HG02763 (cell line): Measurements from ENCODE around the gene IL18BP.
A peak's percentile ranks its signal among the peaks of the same experiment; 100 is the strongest.

Experiments
- ATAC-seq: cut with Tn5 transposase; IDR thresholded peaks from one replicate; pipeline ENCODE4 v1.9.1; 2021; ENCODE audit warnings: mild to moderate bottlenecking, moderate library complexity; ENCODE audit not compliant: unreplicated experiment

IL18BP gene

GRCh38 chr11:71998649-71999310 is at the start of gene IL18BP:
IL18BP (plus strand) TSS chr11:71998909; CDS start chr11:71999985, 1,076 bp downstream.
- ATAC-seq: no peak

- no peak for ATAC-seq
Observed at GRCh38 chr11:71949034-71949433, 49.7 kb upstream of the IL18BP start.

DNA sequence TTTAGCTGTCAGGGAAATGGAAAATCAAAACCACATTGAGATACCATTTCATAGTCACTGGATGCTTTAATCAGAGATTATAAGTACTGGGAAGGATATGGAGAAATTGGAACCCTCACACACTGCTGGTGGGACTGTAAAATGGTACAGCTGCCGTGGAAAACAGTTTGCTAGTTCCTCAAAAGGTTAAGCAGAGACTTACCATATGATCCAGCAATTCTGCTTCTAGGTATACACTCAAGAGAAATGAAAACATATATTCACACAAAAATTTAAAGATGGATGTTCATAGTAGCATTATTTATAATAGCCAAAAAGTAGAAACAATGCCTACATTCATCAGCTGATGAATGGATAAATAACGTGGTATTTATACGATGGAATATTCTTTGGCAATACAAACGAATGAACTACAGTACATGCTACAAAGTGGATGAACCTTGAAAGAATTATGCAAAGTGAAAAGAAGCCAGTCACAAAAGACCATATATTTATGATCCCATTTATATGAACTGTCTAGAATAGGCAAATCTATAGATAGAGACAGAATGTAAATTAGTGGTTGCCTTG is 46.9 kb upstream of the IL18BP start:
- no peak for ATAC-seq

GRCh38 chr11:71955898-71956456 is 42.7 kb upstream of the IL18BP start:
- ATAC-seq: no peak

- ATAC-seq: peak; percentile 60
Observed at GRCh38 chr11:71962428-71963038, 36.2 kb upstream of the IL18BP start.

GRCh38 chr11:71963468-71963867 is 35.2 kb upstream of the IL18BP start:
- ATAC-seq: no peak

- no peak for ATAC-seq
Observed at GRCh38 chr11:71964641-71965040, 34.1 kb upstream of the IL18BP start.

- ATAC-seq: no peak
Observed at GRCh38 chr11:71971680-71972079, 27.0 kb upstream of the IL18BP start.

DNA sequence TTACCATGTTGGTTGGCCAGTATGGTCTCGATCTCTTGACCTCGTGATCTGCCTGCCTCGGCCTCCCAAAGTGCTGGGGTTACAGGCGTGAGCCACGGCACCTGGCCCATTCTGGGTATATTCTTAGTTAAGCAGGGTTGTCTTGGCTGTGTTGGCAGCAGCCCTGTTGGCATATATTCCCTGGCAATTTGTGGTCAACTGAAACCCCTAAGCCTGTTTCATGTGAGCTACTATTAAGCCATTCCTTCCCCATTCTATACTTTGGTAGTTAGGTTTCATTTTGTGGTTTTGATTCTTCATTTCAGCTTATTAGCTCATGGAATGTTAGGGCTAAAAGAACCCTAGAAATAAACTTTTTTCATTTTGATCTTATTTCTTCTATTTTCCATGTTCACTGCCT is 22.2 kb upstream of the IL18BP start:
- no peak for ATAC-seq

DNA sequence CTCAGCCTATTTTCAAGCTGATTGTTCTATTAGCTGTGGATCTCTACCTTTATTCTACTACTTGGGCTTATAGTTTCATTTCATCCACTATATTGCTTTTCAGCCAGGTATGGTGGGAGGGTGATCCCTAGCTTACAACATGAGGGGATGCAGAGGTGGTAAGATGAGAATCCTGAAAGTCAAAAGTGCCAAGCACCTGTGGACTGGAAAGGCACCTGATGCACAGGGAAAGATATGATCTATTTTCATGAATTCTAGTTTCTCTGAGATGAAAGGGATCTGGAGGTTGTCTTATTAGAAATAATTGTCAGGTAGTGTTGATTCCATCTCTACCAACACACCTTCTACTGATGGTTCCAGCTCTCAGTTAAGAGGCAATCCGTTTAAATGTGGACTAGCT is 21.6 kb upstream of the IL18BP start:
- no peak for ATAC-seq

DNA sequence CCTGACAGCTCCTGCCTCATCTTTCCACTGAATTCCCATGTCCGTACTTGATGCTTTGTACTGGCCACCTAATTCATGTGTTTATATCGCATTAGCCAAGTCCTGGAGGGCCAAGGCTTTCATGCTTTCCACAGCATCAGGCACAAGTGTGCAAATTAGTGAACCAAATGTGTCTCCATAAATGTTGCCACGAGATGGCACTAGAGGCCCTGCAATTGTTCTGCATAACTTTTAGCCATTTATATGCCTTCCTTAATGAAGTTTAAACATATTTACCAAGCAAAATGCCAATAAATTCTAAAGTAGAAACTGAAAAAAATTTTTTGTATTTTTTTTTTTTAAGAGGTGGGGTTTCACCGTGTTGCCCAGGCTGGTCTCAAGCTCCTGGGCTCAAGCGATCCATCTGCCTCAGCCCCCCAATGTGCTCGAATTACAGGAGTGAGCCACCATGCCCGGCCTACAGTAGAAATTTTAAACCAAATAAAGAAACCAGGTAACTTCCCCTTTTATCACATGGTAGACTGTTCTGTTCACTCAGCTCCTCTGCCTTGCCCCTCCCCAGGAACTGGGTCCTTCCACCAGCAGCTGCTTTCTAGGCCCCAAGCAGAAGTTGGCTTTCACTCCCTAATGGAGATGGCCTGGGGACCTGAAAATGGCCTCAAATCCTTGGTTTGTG is 20.8 kb upstream of the IL18BP start:
- no peak for ATAC-seq

GRCh38 chr11:71979094-71979493 is 19.6 kb upstream of the IL18BP start:
- ATAC-seq: no peak

GRCh38 chr11:71979602-71980001 is 19.1 kb upstream of the IL18BP start:
- ATAC-seq: no peak

DNA sequence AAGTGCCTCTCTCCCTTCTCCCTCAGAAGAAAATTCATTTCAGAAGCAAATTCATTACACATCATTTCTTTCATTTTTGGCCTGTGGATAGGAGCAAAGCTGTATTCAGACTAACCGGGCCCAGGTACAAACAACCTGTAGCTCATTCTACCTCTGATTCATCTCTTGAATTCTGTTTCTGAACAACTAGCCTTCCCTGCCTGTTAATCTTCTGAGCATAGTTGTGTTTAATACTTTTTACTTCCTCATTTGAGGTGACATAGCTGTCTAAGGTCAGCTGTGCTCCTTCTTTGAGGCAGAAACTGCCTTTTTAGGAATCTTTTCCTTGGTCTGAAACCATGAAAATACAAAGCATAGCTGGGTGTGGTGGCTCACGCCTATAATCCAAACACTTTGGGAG is 12.6 kb upstream of the IL18BP start:
- ATAC-seq: no peak

DNA sequence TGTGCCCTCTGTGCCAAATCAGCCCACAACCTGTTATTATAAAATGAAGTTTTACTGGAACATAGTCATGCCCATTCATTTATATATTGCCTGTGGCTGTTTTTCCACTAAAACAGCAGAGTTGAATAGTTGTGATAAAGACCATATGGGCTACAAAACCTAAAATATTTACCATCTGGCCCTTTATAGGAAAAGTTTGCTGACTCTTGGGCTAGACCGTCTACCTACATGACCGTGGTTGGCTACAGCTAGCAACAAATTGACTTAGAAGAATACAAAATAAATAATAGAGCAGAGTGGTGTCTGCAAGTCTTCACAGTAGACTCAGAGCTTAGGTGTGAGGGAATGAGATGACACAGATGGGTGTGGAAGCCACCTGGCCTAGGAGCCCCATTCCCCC is 11.2 kb upstream of the IL18BP start:
- no peak for ATAC-seq

GRCh38 chr11:71988050-71988449 is 10.7 kb upstream of the IL18BP start:
- ATAC-seq: no peak

DNA sequence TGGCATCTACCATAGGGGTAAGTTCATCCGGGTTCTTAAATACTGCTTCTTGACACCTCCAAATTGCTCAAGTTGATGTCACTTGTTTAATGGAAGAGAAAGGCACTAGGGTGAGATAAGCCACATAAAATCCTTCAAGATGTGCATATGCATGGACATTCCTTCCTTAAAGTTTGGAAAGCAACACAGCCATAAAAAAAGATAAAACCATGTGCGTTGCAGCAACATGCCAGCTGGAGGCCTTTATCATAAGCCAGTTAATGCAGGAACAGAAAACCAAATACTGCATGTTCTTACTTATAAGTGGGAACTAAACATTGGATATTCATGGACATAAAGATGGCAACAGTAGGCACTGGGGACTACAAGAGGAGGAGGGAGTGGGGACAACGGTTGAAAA is 8.0 kb upstream of the IL18BP start:
- ATAC-seq: no peak

GRCh38 chr11:71991494-71991893 is 7.2 kb upstream of the IL18BP start:
- peak; percentile 62 for ATAC-seq

GRCh38 chr11:71992136-71992730 is 6.5 kb upstream of the IL18BP start:
- no peak for ATAC-seq

- ATAC-seq: no peak
Observed at GRCh38 chr11:71994786-71995185, 3.9 kb upstream of the IL18BP start.

DNA sequence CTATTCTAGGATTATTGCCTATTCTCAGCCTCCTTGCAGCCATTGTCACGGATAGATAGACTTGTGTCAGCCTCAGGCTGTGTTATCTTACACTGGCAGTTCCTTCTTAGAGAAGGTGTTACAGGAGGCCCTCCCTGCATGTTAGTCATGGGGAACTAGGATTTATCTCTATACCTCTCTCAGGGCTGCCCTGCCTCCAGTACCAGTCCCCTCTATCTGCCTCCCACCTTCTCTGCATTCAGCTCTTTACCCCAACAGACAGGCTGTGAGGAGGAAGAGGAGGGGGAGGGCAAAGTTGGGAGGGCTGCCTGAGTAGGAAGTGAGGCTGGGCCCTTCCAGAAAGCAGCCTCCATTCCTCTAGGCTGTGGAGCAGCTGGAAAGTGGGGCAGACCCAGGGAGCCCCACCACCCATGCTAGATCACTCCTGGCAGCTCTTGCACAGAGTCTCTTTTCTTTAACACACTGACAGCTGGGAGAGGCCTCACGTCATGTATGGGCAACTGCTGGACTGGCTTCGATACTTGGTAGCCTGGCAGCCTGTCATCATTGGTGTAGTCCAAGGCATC is 2.9 kb upstream of the IL18BP start:
- no peak for ATAC-seq
